H1 (cell line): ENCODE measurements around the gene TP63. TPM values are rescaled to one million over a fixed set of nuclear protein-coding genes. Genes with fewer than 3 reads are reported as not detected.

Experiments used
- CTCF ChIA-PET: fragments of 300-600 bp; sonication (Branson Sonifier 250); formaldehyde crosslinking; loops from one replicate; lab custom pipeline; 2021; ENCODE audit not compliant: partially characterized antibody; lab: Charles Lee
- POLR2A ChIA-PET: fragments of 300-600 bp; sonication (Branson Sonifier 250); formaldehyde crosslinking; loops from one replicate; lab custom pipeline; 2021; ENCODE audit warnings: inconsistent platforms; ENCODE audit not compliant: partially characterized antibody; lab: Charles Lee
- DNase-seq, 2 experiments: peaks; one replicate each; pipeline versions ENCODE4 v3.0.0 to v3.0.0-alpha.2; 2010 to 2022; ENCODE audit warnings: low spot score in 2 of 2, low read depth in 1 of 2, mixed read lengths in 1 of 2
- FAIRE-seq: peaks from 2 replicates; lab custom pipeline; 2011; peaks lifted over from hg19 to GRCh38; lab: Jason Lieb, UNC
- H2AFZ ChIP-seq: 2 replicates; pipeline ENCODE4 v1.8.1; 2012; ENCODE audit warnings: low read length, inconsistent platforms
- H2AK5ac ChIP-seq: 2 replicates; pipeline ENCODE4 v1.6.1; 2013; ENCODE audit warnings: low read depth, low read length
- H2BK120ac ChIP-seq: replicated peaks from 2 replicates; pipeline ENCODE3; 2013; ENCODE audit warnings: low read depth, low read length, inconsistent platforms
- H2BK12ac ChIP-seq: 2 replicates; pipeline ENCODE4 v1.6.1; 2013; ENCODE audit warnings: low read depth, low read length
- H2BK15ac ChIP-seq: 2 replicates; pipeline ENCODE4 v1.6.1; 2013; ENCODE audit warnings: low read length
- H2BK20ac ChIP-seq: 2 replicates; pipeline ENCODE4 v1.6.1; 2013; ENCODE audit warnings: low read length
- H2BK5ac ChIP-seq: 2 replicates; pipeline ENCODE4 v1.6.1; 2013; ENCODE audit warnings: low read depth, low read length
- H3K14ac ChIP-seq: 2 replicates; pipeline ENCODE4 v1.6.1; 2013; ENCODE audit warnings: inconsistent platforms; ENCODE audit not compliant: insufficient read length
- H3K18ac ChIP-seq: 2 replicates; pipeline ENCODE4 v1.6.1; 2013; ENCODE audit warnings: low read length; ENCODE audit errors: extremely low read depth
- H3K23ac ChIP-seq: 2 replicates; pipeline ENCODE4 v1.6.1; 2013; ENCODE audit warnings: inconsistent platforms; ENCODE audit not compliant: insufficient read length
- H3K23me2 ChIP-seq: 2 replicates; pipeline ENCODE4 v1.6.1; 2013; ENCODE audit warnings: low read depth, low read length
- H3K27ac ChIP-seq: 2 replicates; pipeline ENCODE4 v1.6.1; 2011; ENCODE audit warnings: low read depth, low read length, inconsistent platforms
- H3K27me3 ChIP-seq, 4 experiments: replicated peaks in 1 of 4; 1 replicate in 1 of 4; 2 replicates in 3 of 4; pipeline versions ENCODE4 v1.6.1 to v1.8.1; 2011 to 2013; ENCODE audit warnings: low read length in 3 of 4, mild to moderate bottlenecking in 3 of 4, inconsistent platforms in 2 of 4, mixed read lengths in 2 of 4, moderate library complexity in 1 of 4; ENCODE audit not compliant: control insufficient read depth in 3 of 4, insufficient read depth in 3 of 4; ENCODE audit errors: extremely low read depth in 1 of 4
- H3K36me3 ChIP-seq, 4 experiments: 2 replicates each; pipeline versions ENCODE4 v1.6.1 to v1.8.1; 2011 to 2013; ENCODE audit warnings: mild to moderate bottlenecking in 4 of 4, low read length in 3 of 4, moderate library complexity in 2 of 4, control low read depth in 1 of 4, inconsistent platforms in 1 of 4; ENCODE audit not compliant: insufficient read depth in 4 of 4, control insufficient read depth in 2 of 4
- H3K4ac ChIP-seq: replicated peaks from 2 replicates; pipeline ENCODE3; 2013; ENCODE audit warnings: low read length, low read depth, mixed read lengths, inconsistent platforms; ENCODE audit not compliant: insufficient read length
- H3K4me1 ChIP-seq, 4 experiments: replicated peaks in 1 of 4; 1 replicate in 1 of 4; 2 replicates in 3 of 4; pipeline versions ENCODE4 v1.6.1 to v1.8.1; 2011 to 2013; ENCODE audit warnings: low read length in 3 of 4, inconsistent platforms in 2 of 4, mixed read lengths in 1 of 4; ENCODE audit not compliant: insufficient read depth in 4 of 4, control insufficient read depth in 3 of 4
- H3K4me2 ChIP-seq, 2 experiments: 2 replicates each; pipeline versions ENCODE4 v1.6.1 to v1.8.1; 2011 to 2013; ENCODE audit warnings: low read depth in 2 of 2, low read length in 2 of 2, control low read depth in 1 of 2, inconsistent platforms in 1 of 2, mild to moderate bottlenecking in 1 of 2; ENCODE audit not compliant: insufficient read depth in 1 of 2
- H3K4me3 ChIP-seq, 4 experiments: fragments of 200-600, 300-600 bp in 1 of 4; sonication (generic), shearing (Covaris generic), sonication (Bioruptor Twin) in 1 of 4; 2 replicates each; pipeline versions ENCODE4 v1.5.1 to v1.8.1; 2011 to 2016; ENCODE audit warnings: low read length in 4 of 4, low read depth in 3 of 4, control low read depth in 2 of 4, inconsistent platforms in 2 of 4, mild to moderate bottlenecking in 2 of 4, mixed read lengths in 1 of 4, moderate library complexity in 1 of 4; ENCODE audit not compliant: insufficient read depth in 2 of 4; ENCODE audit errors: extremely low read depth in 1 of 4
- H3K56ac ChIP-seq: replicated peaks from 2 replicates; pipeline ENCODE3; 2013; ENCODE audit warnings: low read depth, mild to moderate bottlenecking, mixed read lengths, low read length, inconsistent platforms; ENCODE audit not compliant: insufficient read length
- H3K79me1 ChIP-seq: 2 replicates; pipeline ENCODE4 v1.6.1; 2013; ENCODE audit warnings: low read depth, low read length, control low read depth
- H3K79me2 ChIP-seq, 2 experiments: 2 replicates each; pipeline versions ENCODE4 v1.6.1 to v1.8.1; 2012 to 2013; ENCODE audit warnings: low read length in 2 of 2, mild to moderate bottlenecking in 2 of 2, inconsistent platforms in 1 of 2; ENCODE audit not compliant: insufficient read depth in 2 of 2, control insufficient read depth in 1 of 2
- H3K9ac ChIP-seq, 4 experiments: replicated peaks in 1 of 4; 1 replicate in 1 of 4; 2 replicates in 3 of 4; pipeline versions ENCODE4 v1.6.1 to v1.8.1; 2011 to 2013; ENCODE audit warnings: low read depth in 3 of 4, low read length in 3 of 4, control low read depth in 2 of 4, mild to moderate bottlenecking in 2 of 4, moderate library complexity in 2 of 4, inconsistent platforms in 1 of 4; ENCODE audit errors: extremely low read depth in 1 of 4
- H3K9me3 ChIP-seq, 2 experiments: 2 replicates each; pipeline versions ENCODE4 v1.6.1 to v1.8.1; 2012 to 2013; ENCODE audit warnings: mild to moderate bottlenecking in 2 of 2, moderate library complexity in 2 of 2, control low read depth in 1 of 2, inconsistent platforms in 1 of 2, low read depth in 1 of 2, low read length in 1 of 2, mixed read lengths in 1 of 2; ENCODE audit not compliant: insufficient read depth in 2 of 2
- H4K20me1 ChIP-seq, 2 experiments: replicated peaks in 1 of 2; 2 replicates each; pipeline versions ENCODE3 to v1.8.1; 2011 to 2013; ENCODE audit warnings: inconsistent platforms in 2 of 2, low read length in 2 of 2, mild to moderate bottlenecking in 1 of 2; ENCODE audit not compliant: insufficient read depth in 2 of 2, control insufficient read depth in 1 of 2
- H4K5ac ChIP-seq: 2 replicates; pipeline ENCODE4 v1.6.1; 2013; ENCODE audit warnings: low read length, low read depth, mixed read lengths, inconsistent platforms; ENCODE audit not compliant: insufficient read length
- H4K8ac ChIP-seq: 2 replicates; pipeline ENCODE4 v1.8.0; 2013; ENCODE audit warnings: mild to moderate bottlenecking, moderate library complexity, low read length, inconsistent platforms; ENCODE audit not compliant: insufficient read depth; ENCODE audit errors: extremely low read depth
- H4K91ac ChIP-seq: replicated peaks from 2 replicates; pipeline ENCODE3; 2013; ENCODE audit warnings: low read length, mixed read lengths, inconsistent platforms; ENCODE audit not compliant: insufficient read length
- CBX5 ChIP-seq: fragments of 300-800, 300-1000 bp; sonication (generic); IDR thresholded peaks from 2 replicates; pipeline ENCODE4 v1.7.1; 2016; ENCODE audit warnings: antibody characterized with exemption, low read length, low read depth
- CREB1 ChIP-seq: IDR thresholded peaks from 2 replicates; pipeline ENCODE4 v1.6.1; 2012; ENCODE audit warnings: inconsistent platforms
- EGR1 ChIP-seq: IDR thresholded peaks from 2 replicates; pipeline ENCODE4 v1.6.1; 2011; ENCODE audit warnings: low read depth, low read length, borderline replicate concordance
- NANOG ChIP-seq: IDR thresholded peaks from 2 replicates; pipeline ENCODE4 v1.6.1; 2011; ENCODE audit warnings: low read length, low read depth, mild to moderate bottlenecking, inconsistent platforms; ENCODE audit not compliant: insufficient read depth, poor library complexity, severe bottlenecking
- RFX5 ChIP-seq: IDR thresholded peaks from 2 replicates; pipeline ENCODE4 v1.6.1; 2011; ENCODE audit warnings: low read depth, low read length, improper control_type of control experiment, borderline replicate concordance
- SIN3A ChIP-seq, 2 experiments: IDR thresholded peaks in 1 of 2; conservative IDR thresholded peaks in 1 of 2; 2 replicates each; pipeline ENCODE4 v1.6.1; 2011 to 2012; ENCODE audit warnings: low read length in 2 of 2, improper control_type of control experiment in 1 of 2, low read depth in 1 of 2, mild to moderate bottlenecking in 1 of 2
- SRF ChIP-seq: IDR thresholded peaks from 2 replicates; pipeline ENCODE4 v1.6.1; 2011; ENCODE audit warnings: mild to moderate bottlenecking, low read depth, low read length, moderate library complexity
- WGBS, 2 experiments: shearing (Covaris generic) in 1 of 2; methylation state at CpG; one replicate each; pipeline versions ENCODE4 v1.1.6 to v1.1.7; 2013 to 2015; ENCODE audit warnings: low lambda C conversion rate in 2 of 2, mixed read lengths in 2 of 2, inconsistent platforms in 1 of 2, low coverage in 1 of 2, missing lambda C conversion rate in 1 of 2; ENCODE audit not compliant: insufficient replicate concordance in 2 of 2, insufficient coverage in 1 of 2, insufficient read length in 1 of 2; ENCODE audit errors: extremely low coverage in 1 of 2, missing lambda C conversion rate in 1 of 2; 5-methylcytosine and 5-hydroxymethylcytosine counted together
- polyA plus RNA-seq, 7 experiments: library from polyadenylated mRNA; depleted of rRNA in 3 of 7; stranded (reverse) in 5 of 7; unstranded in 2 of 7; fragments of >200 nt in 5 of 7; fragments of 200-250 nt in 2 of 7; gene quantifications; 1 replicate in 5 of 7; 2 replicates in 1 of 7; 4 replicates in 1 of 7; pipeline versions ENCODE4 v1.2.1 to v1.2.3, GENCODE V29; 2011 to 2013; ENCODE audit warnings: missing spikeins in 2 of 7, mixed read lengths in 2 of 7
- total RNA-seq: library from RNA; stranded (reverse); fragmentation: NEBNext Ultra II Directional; extraction: Animal tissue kit (Norgen Biotek cat#: 25700); gene quantifications from 2 replicates; pipeline ENCODE4 v1.2.1, GENCODE V29; 2021

TP63 gene
- total and polyA plus RNA-seq, 2 of the 8 experiments (the other 6 are each of a cell fraction or from before 2014, with no cell fraction given) = not detected

DNA sequence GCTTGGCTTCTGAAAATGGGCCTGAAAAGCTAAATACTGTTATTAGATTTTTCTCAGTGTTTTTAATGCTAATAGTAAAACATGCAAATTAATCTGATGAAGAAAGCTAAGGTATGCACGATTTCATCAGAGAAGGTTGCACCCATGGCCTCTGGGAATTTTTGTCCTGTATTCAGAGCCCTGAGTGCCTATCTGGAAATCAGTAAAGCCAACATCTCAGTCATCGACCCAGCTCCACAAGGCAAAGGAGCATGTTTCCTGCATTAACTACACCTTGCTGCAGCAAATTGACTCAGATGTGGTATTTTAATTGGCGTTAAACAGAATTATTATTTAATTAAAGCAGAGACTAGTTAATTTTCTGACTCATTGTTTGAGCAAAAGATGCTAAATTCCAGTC is 49.0 kb upstream of the TP63 start:
- DNase-seq (no peak), FAIRE-seq (peak; percentile 19)
- H2BK5ac ChIP-seq = no peak overlapping the region
- no peaks in the 10 kb centered on the region for H3K27me3 ChIP-seq
- H3K23me2 ChIP-seq = no peaks in the 10 kb centered on the region
- no peak overlapping the region for H3K27ac ChIP-seq
- H3K4me1 ChIP-seq = no peaks in the 10 kb centered on the region
- H3K9me3 ChIP-seq = no peaks in the 10 kb centered on the region
- no peak overlapping the region for H2AK5ac ChIP-seq
- H3K56ac ChIP-seq = no peak overlapping the region
- H4K91ac ChIP-seq = no peak overlapping the region
- no peaks in the 10 kb centered on the region for H3K79me1 ChIP-seq
- no peaks in the 10 kb centered on the region for H3K79me2 ChIP-seq
- 93% methylated on average over 3 of the region's 3 CpGs; no CpG with 5 or more reads in 1 of the 2 experiments for WGBS, 2 experiments
- H4K20me1 ChIP-seq = no peaks in the 10 kb centered on the region
- H2AFZ ChIP-seq = no peak overlapping the region; the same call in 1 of the 2 replicates
- H3K23ac ChIP-seq = no peak overlapping the region
- H3K9ac ChIP-seq = no peak overlapping the region
- ChIA-PET POLR2A (no interaction called here), CTCF (no interaction called here)
- no peak overlapping the region for H3K18ac ChIP-seq
- H3K4ac ChIP-seq = no peak overlapping the region
- H2BK20ac ChIP-seq = no peak overlapping the region
- H3K36me3 ChIP-seq = no peaks in the 10 kb centered on the region
- H2BK15ac ChIP-seq = no peak overlapping the region
- H3K4me2 ChIP-seq = no peak overlapping the region
- H3K14ac ChIP-seq = no peak overlapping the region
- no peak overlapping the region for H4K8ac ChIP-seq
- no peak overlapping the region for H4K5ac ChIP-seq
- H3K4me3 ChIP-seq = no peak overlapping the region
- H2BK12ac ChIP-seq = no peak overlapping the region
- no peak overlapping the region for H2BK120ac ChIP-seq
- TF ChIP-seq EGR1 (no peak), SRF (no peak), SIN3A (conservative IDR thresholded peaks at IDR 0.05 in 1 of 2, IDR thresholded peaks at IDR 0.05 in 1 of 2; ENCODE audit: low read depth in 1 of 2, low read length in 2 of 2) (no peak), CBX5 (no peak), RFX5 (no peak), NANOG (no peak), CREB1 (no peak)
